Mucosa of descending colon (tissue), 3 donors: ENCODE measurements around the gene PDE4D. TPM values are rescaled to one million over a fixed set of nuclear protein-coding genes. Genes with fewer than 3 reads are reported as not detected.

ENCODE experiments used
- ATAC-seq: fragments of 200-7000 bp; cut with Tn5 transposase; one replicate; pipeline ENCODE4 v1.9.1; 2020; ENCODE audit warnings: mild to moderate bottlenecking, moderate library complexity
- DNase-seq, 3 donors: peaks; one replicate each; pipeline ENCODE4 v3.0.0-alpha.2; 2020
- H3K36me3 ChIP-seq: fragments of 200-600 bp; one replicate; pipeline ENCODE4 v1.8.0; 2021; ENCODE audit warnings: low read depth, mild to moderate bottlenecking
- H3K4me1 ChIP-seq: fragments of 200-600 bp; one replicate; pipeline ENCODE4 v1.8.0; 2021; ENCODE audit warnings: low read depth, mild to moderate bottlenecking
- H3K4me3 ChIP-seq: fragments of 200-600 bp; one replicate; pipeline ENCODE4 v1.8.0; 2021; ENCODE audit warnings: mild to moderate bottlenecking
- H3K9me3 ChIP-seq: fragments of 200-600 bp; one replicate; pipeline ENCODE4 v1.8.0; 2021; ENCODE audit warnings: mild to moderate bottlenecking
- CTCF ChIP-seq: fragments of 200-600 bp; IDR thresholded peaks from one replicate; pipeline ENCODE4 v1.8.0; 2022; ENCODE audit warnings: antibody characterized with exemption, mild to moderate bottlenecking
- intact Hi-C, 2 donors: fragments of 100-400 bp; cut with DNase I in 1 of 2; cut with micrococcal nuclease in 1 of 2; formaldehyde crosslinking; loops; one replicate each; pipeline versions ENCODE4 v1.11.0 to v1.11.1; 2022; cut with DNase I, micrococcal nuclease
- total RNA-seq, 3 donors: library from RNA; stranded (reverse); fragmentation: NEBNext Ultra II Directional in 2 of 3; extraction: Animal tissue kit (Norgen Biotek cat#: 25700) in 2 of 3; gene quantifications; one replicate each; pipeline versions ENCODE4 v1.2.1 to v1.2.4, GENCODE V29; 2021 to 2023
- donor health status: DM: no; HTN: no; CAD: no; lungs with moderate emphysema.
- donor health status: DM: no; HTN: no; CAD: no.
- donor health status: DM: no; HTN: yes; CAD: no.

Gene PDE4D
- total RNA-seq, 3 donors from 2014 or later = 37.9 to 137 (median 100) TPM

- Histone ChIP-seq H3K4me3 (no peak overlapping the region), H3K36me3 (no peaks in the 10 kb centered on the region), H3K4me1 (peaks cover 3% of the 10 kb centered on the region), H3K9me3 (no peaks in the 10 kb centered on the region)
- DNase-seq = no peak
- intact Hi-C loops = no loop called here
- no peak for ATAC-seq
- no peak for TF ChIP-seq CTCF
Measured at GRCh38 chr5:59207401-59207800, 686.1 kb downstream of the PDE4D start.

GRCh38 chr5:59206132-59206581 lies 687.4 kb downstream of the PDE4D start:
- intact Hi-C loops = no loop called here
- H3K36me3 ChIP-seq = no peaks in the 10 kb centered on the region
- peak; percentile 62 for ATAC-seq
- DNase-seq = no peak
- H3K9me3 ChIP-seq = no peaks in the 10 kb centered on the region
- H3K4me3 ChIP-seq = no peak overlapping the region
- no peak for TF ChIP-seq CTCF
- H3K4me1 ChIP-seq = no peaks in the 10 kb centered on the region

DNA sequence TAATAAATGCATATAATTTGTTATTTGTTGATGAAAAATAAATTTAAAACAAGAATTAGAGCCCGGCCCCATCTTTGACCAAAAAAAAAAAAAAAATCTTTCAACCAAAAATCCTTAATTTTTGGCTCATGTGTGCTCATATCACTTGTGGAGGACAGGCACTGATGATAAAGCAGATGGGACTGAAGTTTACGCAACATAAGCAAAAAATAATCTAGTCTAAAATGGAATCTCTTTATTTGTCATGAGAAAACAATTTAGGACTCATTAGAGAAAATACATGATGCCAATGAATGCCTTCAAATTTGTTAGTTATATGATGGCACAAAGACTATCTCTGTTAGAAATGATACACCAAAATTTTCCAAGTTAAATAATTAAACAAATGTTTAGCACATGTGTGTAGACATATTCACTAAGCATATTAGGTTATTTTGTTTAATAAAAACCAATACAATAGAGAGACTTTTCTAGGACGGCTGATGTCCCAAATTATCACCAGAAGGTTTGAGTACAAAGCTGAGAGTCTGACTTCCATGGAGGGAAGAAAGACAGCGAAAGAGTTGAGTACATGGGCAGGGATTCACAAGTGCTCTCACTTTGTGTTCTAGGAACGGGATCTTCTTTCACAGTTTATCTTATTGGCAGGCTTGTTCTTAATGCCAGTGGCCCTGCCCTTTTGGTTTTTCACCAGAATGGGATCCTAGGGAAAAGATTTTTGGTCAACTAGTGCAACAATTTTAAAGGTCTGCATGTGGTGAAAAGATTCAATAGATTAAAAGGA lies 689.2 kb downstream of the PDE4D start:
- H3K36me3 ChIP-seq = no peaks in the 10 kb centered on the region
- no peak for ATAC-seq
- TF ChIP-seq CTCF = no peak
- no peaks in the 10 kb centered on the region for H3K4me1 ChIP-seq
- no peak overlapping the region for H3K4me3 ChIP-seq
- intact Hi-C loops = no loop called here
- no peaks in the 10 kb centered on the region for H3K9me3 ChIP-seq
- DNase-seq = no peak

DNA sequence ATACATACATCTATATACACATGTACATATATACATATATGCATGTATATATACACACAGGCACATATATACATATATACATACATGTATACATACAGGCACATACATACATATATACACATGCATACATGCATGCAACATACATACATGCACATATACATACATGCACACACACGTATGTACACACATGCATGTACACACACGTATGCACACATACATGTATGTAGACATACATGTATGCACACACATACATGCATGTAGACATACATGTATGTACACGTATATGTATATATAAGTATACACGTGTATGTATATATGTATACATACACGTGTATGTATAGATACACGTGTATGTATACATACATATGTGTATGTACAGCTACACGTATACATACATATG lies 693.7 kb downstream of the PDE4D start:
- intact Hi-C loops = loop anchor here in 1 of 2 donors (10.0 kb wide), 1 partner anchor 165 kb away; no protein-coding TSS in a partner anchor
- ATAC-seq (no peak), DNase-seq (no peak)
- no peaks in the 10 kb centered on the region for H3K9me3 ChIP-seq
- H3K4me3 ChIP-seq = no peak overlapping the region
- no peaks in the 10 kb centered on the region for H3K36me3 ChIP-seq
- no peak for TF ChIP-seq CTCF
- no peaks in the 10 kb centered on the region for H3K4me1 ChIP-seq

GRCh38 chr5:59198832-59199231 lies 694.7 kb downstream of the PDE4D start:
- Histone ChIP-seq H3K36me3 (no peaks in the 10 kb centered on the region), H3K4me1 (no peaks in the 10 kb centered on the region), H3K9me3 (no peaks in the 10 kb centered on the region), H3K4me3 (no peak overlapping the region)
- TF ChIP-seq CTCF = no peak
- intact Hi-C loops = loop anchor here in 1 of 2 donors (10.0 kb wide), 1 partner anchor 166 kb away; no protein-coding TSS in a partner anchor
- no peak for ATAC-seq
- DNase-seq = no peak
